Prostate gland (tissue), 2 donors: ENCODE results near the gene OGFOD3. TPM values are rescaled to one million over a fixed set of nuclear protein-coding genes. Genes with fewer than 3 reads are reported as not detected.

ENCODE experiments used
- DNase-seq: peaks from one replicate; pipeline ENCODE4 v3.0.0-alpha.2; 2019; ENCODE audit warnings: low spot score
- H3K27ac ChIP-seq, 2 donors: fragments of 200-600 bp; sonication (generic); 2 replicates each; pipeline ENCODE4 v1.5.1; 2017 to 2019
- H3K27me3 ChIP-seq: fragments of 200-600 bp; sonication (generic); replicated peaks from 2 replicates; pipeline ENCODE4 v1.5.1; 2019; ENCODE audit not compliant: insufficient read depth
- H3K36me3 ChIP-seq, 2 donors: fragments of 200-600 bp; sonication (generic); 1 replicate in 1 of 2; 2 replicates in 1 of 2; pipeline versions ENCODE4 v1.5.1 to v1.8.1; 2017 to 2019
- H3K4me1 ChIP-seq: fragments of 200-600 bp; sonication (generic); replicated peaks from 2 replicates; pipeline ENCODE4 v1.5.1; 2019
- H3K4me3 ChIP-seq, 2 donors: fragments of 200-600 bp; sonication (generic); 2 replicates each; pipeline ENCODE4 v1.5.1; 2017 to 2019
- H3K9me3 ChIP-seq: fragments of 200-600 bp; sonication (generic); 2 replicates; pipeline ENCODE4 v1.5.1; 2017
- POLR2A ChIP-seq: fragments of 450-650 bp; IDR thresholded peaks from one replicate; pipeline ENCODE4 v1.6.1; 2016; ENCODE audit warnings: antibody characterized with exemption, mild to moderate bottlenecking
- POLR2AphosphoS5 ChIP-seq: sonication (generic); formaldehyde crosslinking; IDR thresholded peaks from one replicate; pipeline ENCODE4 v1.6.1; 2017; ENCODE audit warnings: antibody characterized with exemption
- WGBS: methylation state at CpG from one replicate; pipeline ENCODE4 v1.1.5; 2018; 5-methylcytosine and 5-hydroxymethylcytosine counted together
- intact Hi-C: fragments of 100-400 bp; cut with DNase I; formaldehyde crosslinking; loops from one replicate; pipeline ENCODE4 v1.14.2; 2022
- total RNA-seq, 2 donors: library from RNA; depleted of rRNA; stranded (reverse); fragments of >200 nt; gene quantifications; one replicate each; pipeline ENCODE4 v1.1.0, GENCODE V29; 2016
- TF ChIP-seq, protein P1 (sequence below), 4 experiments: fragments of 200-600 bp in 2 of 4; fragments of 450-650 bp in 2 of 4; sonication (generic) in 2 of 4; IDR thresholded peaks; 1 replicate in 3 of 4; 2 replicates in 1 of 4; pipeline ENCODE4 v1.5.1; 2016 to 2019; ENCODE audit warnings: antibody characterized with exemption in 4 of 4, mild to moderate bottlenecking in 2 of 4, moderate library complexity in 2 of 4

OGFOD3 gene
- total RNA-seq, 2 donors from 2014 or later = 41.0 to 65.8 TPM

DNA sequence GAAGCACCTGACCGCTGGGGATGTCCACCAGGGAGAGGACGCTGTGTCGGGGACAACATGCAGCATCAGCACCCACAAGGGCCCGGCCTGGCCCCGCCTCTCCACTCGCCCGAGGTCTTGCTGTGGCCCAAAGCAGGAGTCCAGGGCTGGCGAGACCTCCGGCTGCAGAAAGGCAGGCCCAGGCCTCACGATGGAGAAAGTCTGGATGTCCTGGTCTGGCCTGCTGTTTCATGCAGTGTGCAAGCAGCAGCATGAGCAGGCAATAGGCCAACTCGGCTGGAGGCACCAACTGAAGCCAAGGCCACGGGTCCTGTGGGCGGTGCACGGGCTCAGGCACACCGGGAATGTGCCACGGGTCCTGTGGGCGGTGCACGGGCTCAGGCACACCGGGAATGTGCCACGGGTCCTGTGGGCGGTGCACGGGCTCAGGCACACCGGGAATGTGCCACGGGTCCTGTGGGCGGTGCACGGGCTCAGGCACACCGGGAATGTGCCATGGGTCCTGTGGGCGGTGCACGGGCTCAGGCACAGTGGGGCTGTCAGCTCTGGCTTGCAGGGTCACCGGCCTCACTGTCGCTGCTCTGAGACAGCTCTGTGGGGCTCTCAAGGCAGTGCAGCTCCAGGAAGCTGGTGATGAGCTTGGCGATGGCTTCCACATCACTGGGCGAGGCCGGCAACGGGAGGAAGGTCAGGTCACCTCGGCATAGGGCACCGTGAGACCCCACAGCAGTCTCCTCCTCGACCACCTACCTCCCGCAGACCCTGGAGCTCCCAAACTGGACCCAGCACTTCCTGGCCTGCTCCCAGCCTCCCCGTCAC, 25.3 kb upstream of the OGFOD3 start:
- no peaks in the 10 kb centered on the region for H3K9me3 ChIP-seq
- TF ChIP-seq POLR2A = no peak
- TF ChIP-seq POLR2AphosphoS5 = no peak
- H3K36me3 ChIP-seq = peaks cover 0 to 10% of the 10 kb centered on the region in 2 donors
- 81% methylated on average over 16 of the region's 40 CpGs for WGBS
- no peak overlapping the region for H3K27ac ChIP-seq
- H3K4me1 ChIP-seq = no peaks in the 10 kb centered on the region
- no peaks in the 10 kb centered on the region for H3K27me3 ChIP-seq
- peak; percentile 42 for DNase-seq
- intact Hi-C loops = no loop called here
- no peak overlapping the region for H3K4me3 ChIP-seq

DNA sequence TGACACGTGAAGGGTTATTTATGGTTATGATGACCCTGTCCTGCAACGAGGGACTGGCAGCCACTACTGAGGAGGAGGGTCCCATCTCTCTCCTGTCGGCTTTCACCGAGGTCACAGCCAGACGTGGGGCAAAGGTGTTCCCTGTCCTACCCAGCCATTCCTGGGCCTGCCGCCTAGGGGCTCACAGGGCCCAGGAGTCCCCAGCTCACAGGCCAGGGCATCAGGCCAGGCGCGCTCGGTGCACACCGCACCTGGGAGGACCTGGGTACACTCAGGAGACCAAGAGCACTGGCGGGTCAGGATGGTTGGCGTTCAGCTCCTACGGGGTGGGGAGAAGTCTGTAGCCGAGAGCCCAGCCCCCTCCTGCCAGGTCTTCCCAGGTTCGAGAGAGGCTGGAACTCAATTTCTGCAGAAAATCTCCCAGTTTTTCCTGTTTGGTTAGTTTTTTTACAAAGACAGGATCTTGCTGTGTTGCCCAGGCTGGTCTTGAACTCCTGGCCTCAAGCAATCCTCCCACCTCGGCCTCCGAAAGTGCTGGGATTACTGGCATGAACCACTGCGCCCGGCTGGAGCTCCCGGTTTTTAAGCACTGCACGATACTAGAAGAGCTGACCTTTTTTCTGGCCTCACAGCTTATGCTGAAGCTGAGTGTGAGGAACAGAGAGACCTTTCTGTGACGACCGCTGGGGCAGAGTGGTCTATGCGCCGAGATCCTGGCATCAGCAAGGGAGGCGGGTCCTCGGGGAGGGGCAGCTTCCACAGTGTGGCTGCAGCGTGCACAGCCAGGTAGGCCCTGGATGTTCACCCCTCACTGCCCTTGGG, 24.5 kb upstream of the OGFOD3 start:
- intact Hi-C loops = no loop called here
- DNase-seq = no peak
- no peak overlapping the region for H3K27ac ChIP-seq
- H3K4me1 ChIP-seq = no peaks in the 10 kb centered on the region
- no peaks in the 10 kb centered on the region for H3K27me3 ChIP-seq
- no peak overlapping the region for H3K4me3 ChIP-seq
- 82% methylated on average over 27 of the region's 28 CpGs for WGBS
- H3K9me3 ChIP-seq = no peaks in the 10 kb centered on the region
- H3K36me3 ChIP-seq = peaks cover 0 to 10% of the 10 kb centered on the region in 2 donors
- TF ChIP-seq, protein P1, sequence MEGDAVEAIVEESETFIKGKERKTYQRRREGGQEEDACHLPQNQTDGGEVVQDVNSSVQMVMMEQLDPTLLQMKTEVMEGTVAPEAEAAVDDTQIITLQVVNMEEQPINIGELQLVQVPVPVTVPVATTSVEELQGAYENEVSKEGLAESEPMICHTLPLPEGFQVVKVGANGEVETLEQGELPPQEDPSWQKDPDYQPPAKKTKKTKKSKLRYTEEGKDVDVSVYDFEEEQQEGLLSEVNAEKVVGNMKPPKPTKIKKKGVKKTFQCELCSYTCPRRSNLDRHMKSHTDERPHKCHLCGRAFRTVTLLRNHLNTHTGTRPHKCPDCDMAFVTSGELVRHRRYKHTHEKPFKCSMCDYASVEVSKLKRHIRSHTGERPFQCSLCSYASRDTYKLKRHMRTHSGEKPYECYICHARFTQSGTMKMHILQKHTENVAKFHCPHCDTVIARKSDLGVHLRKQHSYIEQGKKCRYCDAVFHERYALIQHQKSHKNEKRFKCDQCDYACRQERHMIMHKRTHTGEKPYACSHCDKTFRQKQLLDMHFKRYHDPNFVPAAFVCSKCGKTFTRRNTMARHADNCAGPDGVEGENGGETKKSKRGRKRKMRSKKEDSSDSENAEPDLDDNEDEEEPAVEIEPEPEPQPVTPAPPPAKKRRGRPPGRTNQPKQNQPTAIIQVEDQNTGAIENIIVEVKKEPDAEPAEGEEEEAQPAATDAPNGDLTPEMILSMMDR (IDR thresholded peaks at IDR 0.05) = no peak
- TF ChIP-seq POLR2A (no peak), POLR2AphosphoS5 (no peak)

DNA sequence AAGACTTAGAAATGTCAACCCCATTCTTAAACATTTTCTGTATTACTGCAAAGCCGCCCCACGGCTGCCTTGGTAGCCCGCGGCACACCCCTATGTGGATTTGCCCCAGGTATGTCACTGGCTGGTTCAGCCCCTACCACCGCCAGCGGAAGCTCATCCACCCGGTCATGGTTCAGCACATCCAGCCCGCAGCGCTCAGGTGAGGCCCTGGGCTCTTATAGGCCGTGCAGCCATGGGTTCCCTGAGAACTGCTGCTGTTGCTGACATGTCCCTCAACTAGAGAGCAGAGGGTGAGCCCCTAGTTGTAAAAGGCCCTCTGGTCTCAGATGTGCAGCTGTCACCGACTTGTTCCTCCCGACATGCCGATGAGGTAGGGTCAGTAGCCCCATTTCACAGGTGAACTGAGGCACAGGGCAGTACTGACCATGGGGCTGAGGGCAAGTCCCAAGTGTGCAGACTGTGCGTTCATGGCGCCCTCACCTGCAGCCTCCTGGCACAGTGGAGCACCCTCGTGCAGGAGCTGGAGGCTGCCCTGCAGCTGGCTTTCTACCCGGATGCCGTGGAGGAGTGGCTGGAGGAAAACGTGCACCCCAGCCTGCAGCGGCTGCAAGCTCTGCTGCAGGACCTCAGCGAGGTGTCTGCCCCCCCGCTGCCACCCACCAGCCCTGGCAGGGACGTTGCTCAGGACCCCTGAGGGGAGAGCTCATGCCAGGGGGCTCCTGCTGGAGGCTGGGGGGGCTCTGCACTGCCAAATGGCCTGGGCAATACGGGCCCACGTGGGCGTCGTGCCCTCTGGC, 23.5 kb upstream of the OGFOD3 start:
- WGBS = 82% methylated on average over 23 of the region's 27 CpGs
- Histone ChIP-seq H3K4me1 (no peaks in the 10 kb centered on the region), H3K27me3 (no peaks in the 10 kb centered on the region), H3K36me3 (peaks cover 0 to 10% of the 10 kb centered on the region in 2 donors), H3K9me3 (no peaks in the 10 kb centered on the region), H3K27ac (no peak overlapping the region), H3K4me3 (no peak overlapping the region)
- DNase-seq = no peak
- intact Hi-C loops = no loop called here
- TF ChIP-seq, protein P1 (IDR thresholded peaks at IDR 0.05) = no peak
- TF ChIP-seq POLR2A (no peak), POLR2AphosphoS5 (no peak)

DNA sequence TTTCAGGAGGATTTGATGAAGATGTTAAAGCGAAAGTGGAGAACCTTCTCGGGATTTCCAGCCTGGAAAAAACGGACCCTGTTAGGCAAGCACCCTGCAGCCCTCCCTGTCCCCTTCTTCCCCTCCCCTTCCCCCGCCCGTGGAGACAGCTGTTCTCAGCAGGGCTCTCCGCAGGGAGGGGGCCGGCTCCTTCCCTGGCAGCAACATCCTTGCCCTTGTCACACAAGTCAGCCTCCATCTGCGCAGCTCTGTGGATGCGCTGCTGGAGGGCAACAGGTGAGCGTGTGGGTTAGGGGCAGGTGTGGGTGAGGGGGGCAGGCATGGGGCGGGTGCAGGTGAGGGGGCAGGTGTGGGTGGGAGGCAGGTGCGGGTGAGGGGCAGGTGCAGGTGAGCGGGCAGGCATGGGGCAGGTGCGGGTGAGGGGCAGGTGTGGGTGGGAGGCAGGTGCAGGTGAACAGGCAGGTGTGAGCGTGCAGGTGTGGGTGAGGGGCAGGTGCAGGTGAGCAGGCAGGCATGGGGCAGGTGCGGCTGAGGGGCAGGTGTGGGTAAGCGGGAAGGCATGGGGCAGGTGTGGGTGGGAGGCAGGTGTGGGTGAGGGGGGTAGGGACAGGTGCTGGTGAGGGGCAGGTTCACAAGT, 22.7 kb upstream of the OGFOD3 start:
- 65% methylated on average over 17 of the region's 17 CpGs for whole genome bisulfite sequencing
- no peak overlapping the region for H3K4me3 ChIP-seq
- no peaks in the 10 kb centered on the region for H3K27me3 ChIP-seq
- DNase-seq = no peak
- H3K27ac ChIP-seq = peak overlapping the region in 1 of 2 donors; percentile 5
- intact Hi-C loops = no loop called here
- H3K36me3 ChIP-seq = peaks cover 0 to 10% of the 10 kb centered on the region in 2 donors
- H3K9me3 ChIP-seq = no peaks in the 10 kb centered on the region
- no peaks in the 10 kb centered on the region for H3K4me1 ChIP-seq
- TF ChIP-seq POLR2AphosphoS5 (no peak), POLR2A (no peak)
- TF ChIP-seq, protein P1 (IDR thresholded peaks at IDR 0.05) = no peak
